Nephron progenitor cell (in vitro differentiated cells): ENCODE results near the gene FRMD8.

Experiments used
- DNase-seq: peaks from one replicate; pipeline ENCODE4 v3.0.0; 2021
- H3K27ac Mint-ChIP-seq: 2 replicates; pipeline ENCODE4 v1.8.0; 2021; ENCODE audit warnings: mild to moderate bottlenecking, moderate library complexity, mixed read lengths
- H3K27me3 Mint-ChIP-seq: 2 replicates; pipeline ENCODE4 v1.8.0; 2021; ENCODE audit warnings: mild to moderate bottlenecking, low read depth, mixed read lengths; ENCODE audit not compliant: poor library complexity
- H3K36me3 Mint-ChIP-seq: 2 replicates; pipeline ENCODE4 v1.8.0; 2021; ENCODE audit warnings: low read depth, mixed read lengths
- H3K4me1 Mint-ChIP-seq: 2 replicates; pipeline ENCODE4 v1.8.0; 2021; ENCODE audit warnings: mixed read lengths
- H3K4me3 Mint-ChIP-seq: 2 replicates; pipeline ENCODE4 v1.8.0; 2021; ENCODE audit warnings: mild to moderate bottlenecking, moderate library complexity, mixed read lengths
- H3K9me3 Mint-ChIP-seq: 2 replicates; pipeline ENCODE4 v1.8.0; 2021; ENCODE audit warnings: mild to moderate bottlenecking, moderate library complexity, mixed read lengths
- TF ChIP-seq, protein P1 (sequence below): fragments of 200-600 bp; sonication (generic); IDR thresholded peaks from 2 replicates; pipeline ENCODE4 v1.5.0; 2021; ENCODE audit warnings: antibody characterized with exemption

The FRMD8 gene

GRCh38 chr11:65363770-65364169, 22.7 kb upstream of the FRMD8 start:
- Mint-ChIP-seq H3K36me3 (no peaks in the 10 kb centered on the region), H3K4me1 (peaks cover 18% of the 10 kb centered on the region), H3K9me3 (no peaks in the 10 kb centered on the region), H3K27ac (no peak overlapping the region), H3K27me3 (peaks cover 8% of the 10 kb centered on the region), H3K4me3 (no peak overlapping the region)
- no peak for DNase-seq
- TF ChIP-seq, protein P1, sequence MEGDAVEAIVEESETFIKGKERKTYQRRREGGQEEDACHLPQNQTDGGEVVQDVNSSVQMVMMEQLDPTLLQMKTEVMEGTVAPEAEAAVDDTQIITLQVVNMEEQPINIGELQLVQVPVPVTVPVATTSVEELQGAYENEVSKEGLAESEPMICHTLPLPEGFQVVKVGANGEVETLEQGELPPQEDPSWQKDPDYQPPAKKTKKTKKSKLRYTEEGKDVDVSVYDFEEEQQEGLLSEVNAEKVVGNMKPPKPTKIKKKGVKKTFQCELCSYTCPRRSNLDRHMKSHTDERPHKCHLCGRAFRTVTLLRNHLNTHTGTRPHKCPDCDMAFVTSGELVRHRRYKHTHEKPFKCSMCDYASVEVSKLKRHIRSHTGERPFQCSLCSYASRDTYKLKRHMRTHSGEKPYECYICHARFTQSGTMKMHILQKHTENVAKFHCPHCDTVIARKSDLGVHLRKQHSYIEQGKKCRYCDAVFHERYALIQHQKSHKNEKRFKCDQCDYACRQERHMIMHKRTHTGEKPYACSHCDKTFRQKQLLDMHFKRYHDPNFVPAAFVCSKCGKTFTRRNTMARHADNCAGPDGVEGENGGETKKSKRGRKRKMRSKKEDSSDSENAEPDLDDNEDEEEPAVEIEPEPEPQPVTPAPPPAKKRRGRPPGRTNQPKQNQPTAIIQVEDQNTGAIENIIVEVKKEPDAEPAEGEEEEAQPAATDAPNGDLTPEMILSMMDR = no peak

GRCh38 chr11:65366340-65366773, 20.1 kb upstream of the FRMD8 start:
- H3K27ac Mint-ChIP-seq = no peak overlapping the region
- peaks cover 7% of the 10 kb centered on the region for H3K27me3 Mint-ChIP-seq
- H3K4me3 Mint-ChIP-seq = no peak overlapping the region
- peaks cover 18% of the 10 kb centered on the region for H3K4me1 Mint-ChIP-seq
- no peak for DNase-seq
- no peaks in the 10 kb centered on the region for H3K9me3 Mint-ChIP-seq
- TF ChIP-seq, protein P1 = peak; percentile 79
- no peaks in the 10 kb centered on the region for H3K36me3 Mint-ChIP-seq

DNA sequence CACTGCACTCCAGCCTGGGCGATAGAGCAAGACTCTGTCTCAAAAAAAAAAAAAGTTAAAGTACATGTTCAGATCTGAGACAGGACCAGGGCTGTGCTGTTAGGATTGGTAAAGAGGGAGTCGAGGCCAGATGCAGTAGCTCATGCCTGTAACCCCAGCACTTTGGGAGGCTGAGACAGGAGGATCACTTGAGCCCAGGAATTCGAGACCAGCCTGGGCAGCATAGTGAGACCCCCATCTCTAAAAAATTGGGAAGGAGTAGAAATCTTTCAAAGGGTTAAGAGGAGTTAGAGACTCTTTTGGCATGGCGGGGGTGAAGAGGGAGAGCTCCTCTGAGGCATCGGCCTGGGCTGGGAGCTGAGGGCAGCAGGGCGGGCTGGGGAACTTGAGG, 15.8 kb upstream of the FRMD8 start:
- TF ChIP-seq, protein P1 = no peak
- H3K27me3 Mint-ChIP-seq = peaks cover 18% of the 10 kb centered on the region
- no peak overlapping the region for H3K4me3 Mint-ChIP-seq
- DNase-seq = no peak
- H3K9me3 Mint-ChIP-seq = no peaks in the 10 kb centered on the region
- no peaks in the 10 kb centered on the region for H3K36me3 Mint-ChIP-seq
- H3K27ac Mint-ChIP-seq = no peak overlapping the region
- peaks cover 18% of the 10 kb centered on the region for H3K4me1 Mint-ChIP-seq

- H3K27ac Mint-ChIP-seq = no peak overlapping the region
- no peak overlapping the region for H3K4me3 Mint-ChIP-seq
- DNase-seq = no peak
- peaks cover 20% of the 10 kb centered on the region for H3K27me3 Mint-ChIP-seq
- TF ChIP-seq, protein P1 = no peak
- peaks cover 20% of the 10 kb centered on the region for H3K4me1 Mint-ChIP-seq
- H3K36me3 Mint-ChIP-seq = no peaks in the 10 kb centered on the region
- H3K9me3 Mint-ChIP-seq = no peaks in the 10 kb centered on the region
Measured at GRCh38 chr11:65373839-65374580, 12.4 kb upstream of the FRMD8 start.

DNA sequence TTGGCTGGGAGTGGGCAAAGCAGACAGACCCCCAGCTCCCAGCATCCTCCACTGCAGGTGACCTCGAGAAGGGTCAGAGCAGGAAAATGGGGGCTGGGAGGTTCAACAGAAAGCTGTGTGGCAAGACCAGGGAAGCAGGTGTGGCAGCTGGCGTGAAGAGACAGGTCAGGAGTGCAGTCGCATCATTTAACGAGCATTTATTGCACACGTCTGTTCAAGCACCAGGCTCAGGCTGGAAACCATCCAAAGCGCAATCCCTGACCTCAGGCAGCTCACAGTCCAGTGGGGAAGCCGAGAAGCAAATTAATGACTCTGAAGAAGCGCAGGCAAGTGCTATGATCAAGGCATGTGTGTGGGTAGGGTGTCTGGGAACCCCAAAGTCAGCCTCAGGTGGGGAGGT, 11.4 kb upstream of the FRMD8 start:
- Mint-ChIP-seq H3K4me3 (no peak overlapping the region), H3K9me3 (no peaks in the 10 kb centered on the region), H3K36me3 (no peaks in the 10 kb centered on the region), H3K27me3 (peaks cover 20% of the 10 kb centered on the region), H3K4me1 (peaks cover 20% of the 10 kb centered on the region), H3K27ac (peak overlapping the region; percentile 57)
- no peak for DNase-seq
- TF ChIP-seq, protein P1 = no peak

GRCh38 chr11:65376138-65376713, 10.2 kb upstream of the FRMD8 start:
- Mint-ChIP-seq H3K27ac (no peak overlapping the region), H3K27me3 (peaks cover 20% of the 10 kb centered on the region), H3K36me3 (no peaks in the 10 kb centered on the region), H3K4me1 (peaks cover 20% of the 10 kb centered on the region), H3K9me3 (no peaks in the 10 kb centered on the region), H3K4me3 (no peak overlapping the region)
- TF ChIP-seq, protein P1 = no peak
- DNase-seq = no peak
